Kidney (tissue), 14 donors: ENCODE measurements around the gene ESR2. TPM values are rescaled to one million over a fixed set of nuclear protein-coding genes. Genes with fewer than 3 reads are reported as not detected.

Experiments used
- DNase-seq, 5 donors: peaks; one replicate each; pipeline ENCODE4 v3.0.0-alpha.2; 2013 to 2020
- FAIRE-seq: peaks from 2 replicates; lab custom pipeline; 2012; peaks lifted over from hg19 to GRCh38; lab: Jason Lieb, UNC
- H3K27ac ChIP-seq, 2 donors: one replicate each; pipeline ENCODE4 v1.7.0; 2013; ENCODE audit warnings: low read depth in 2 of 2, low read length in 2 of 2, inconsistent platforms in 1 of 2
- H3K27me3 ChIP-seq: one replicate; pipeline ENCODE4 v1.7.1; 2013; ENCODE audit warnings: low read length, inconsistent platforms; ENCODE audit not compliant: control insufficient read depth, insufficient read depth
- H3K36me3 ChIP-seq, 3 donors: one replicate each; pipeline versions ENCODE4 v1.7.0 to v1.7.1; 2013; ENCODE audit warnings: low read length in 3 of 3, control low read depth in 1 of 3, inconsistent platforms in 1 of 3; ENCODE audit not compliant: insufficient read depth in 3 of 3, control insufficient read depth in 2 of 3
- H3K4me1 ChIP-seq, 3 donors: one replicate each; pipeline versions ENCODE4 v1.7.0 to v1.7.1; 2013; ENCODE audit warnings: low read length in 3 of 3, inconsistent platforms in 1 of 3, low read depth in 1 of 3; ENCODE audit not compliant: control insufficient read depth in 2 of 3, insufficient read depth in 2 of 3
- H3K4me3 ChIP-seq, 3 donors: one replicate each; pipeline versions ENCODE4 v1.7.0 to v1.8.1; 2013; ENCODE audit warnings: low read length in 3 of 3, control low read depth in 1 of 3, inconsistent platforms in 1 of 3
- H3K9ac ChIP-seq, 3 donors: one replicate each; pipeline versions ENCODE4 v1.7.0 to v1.7.1; 2013; ENCODE audit warnings: low read length in 3 of 3, control low read depth in 1 of 3, inconsistent platforms in 1 of 3
- H3K9me3 ChIP-seq, 3 donors: one replicate each; pipeline versions ENCODE4 v1.7.0 to v1.7.1; 2013; ENCODE audit warnings: low read length in 3 of 3, control low read depth in 1 of 3, inconsistent platforms in 1 of 3; ENCODE audit not compliant: control insufficient read depth in 2 of 3, insufficient read depth in 1 of 3
- intact Hi-C: fragments of 100-400 bp; cut with DNase I; formaldehyde crosslinking; loops from one replicate; pipeline ENCODE4 v1.11.1; 2022
- polyA plus RNA-seq: library from polyadenylated mRNA; stranded (reverse); fragments of 350-450 nt; fragmentation: Illumina TruSeq; extraction: RNeasy Lipid Tissue Mini Kit (QIAGEN cat#74804); gene quantifications from one replicate; pipeline ENCODE4 v1.2.3, GENCODE V29; 2014; ENCODE audit warnings: low read depth, low replicate concordance; ENCODE audit not compliant: insufficient read depth
- total RNA-seq: library from RNA; stranded (reverse); fragmentation: NEBNext Ultra II Directional; extraction: Animal tissue kit (Norgen Biotek cat#: 25700); gene quantifications from one replicate; pipeline ENCODE4 v1.2.1, GENCODE V29; 2021
- TF ChIP-seq, protein P1 (sequence below): IDR thresholded peaks from 3 replicates; pipeline ENCODE4 v1.5.1; 2012; ENCODE audit warnings: mild to moderate bottlenecking, moderate library complexity, borderline replicate concordance; ENCODE audit not compliant: insufficient read depth; ENCODE audit errors: extremely low read depth
- donor health status: control.
- donor health status: control.
- donor health status: control.
- donor health status: control.
- donor health status: control.
- donor health status: DM: yes; HTN: yes; CAD: no.
- donor health status: Normal renal cell carcinoma (clear cell type).

ESR2 gene
- total and polyA plus RNA-seq, 2 donors from 2014 or later, result 2.5 TPM; not detected in 1

GRCh38 chr14:64112867-64113678, 181.1 kb downstream of the ESR2 start:
- H3K27ac ChIP-seq, result peak overlapping the region; percentile 66 to 71
- H3K9me3 ChIP-seq, result no peaks in the 10 kb centered on the region
- DNase-seq (peak in 2 of 5 donors; percentile 35 to 75), FAIRE-seq (no peak)
- intact Hi-C loops, result no loop called here
- H3K4me3 ChIP-seq, result peak overlapping the region in 2 of 3 donors; percentile 21 to 41
- peaks cover 0 to 35% (median 23%) of the 10 kb centered on the region in 3 donors for H3K36me3 ChIP-seq
- H3K27me3 ChIP-seq, result no peaks in the 10 kb centered on the region
- peak overlapping the region in 1 of 3 donors; percentile 3 for H3K9ac ChIP-seq
- peaks cover 0 to 15% (median 8%) of the 10 kb centered on the region in 3 donors for H3K4me1 ChIP-seq
- TF ChIP-seq, protein P1, sequence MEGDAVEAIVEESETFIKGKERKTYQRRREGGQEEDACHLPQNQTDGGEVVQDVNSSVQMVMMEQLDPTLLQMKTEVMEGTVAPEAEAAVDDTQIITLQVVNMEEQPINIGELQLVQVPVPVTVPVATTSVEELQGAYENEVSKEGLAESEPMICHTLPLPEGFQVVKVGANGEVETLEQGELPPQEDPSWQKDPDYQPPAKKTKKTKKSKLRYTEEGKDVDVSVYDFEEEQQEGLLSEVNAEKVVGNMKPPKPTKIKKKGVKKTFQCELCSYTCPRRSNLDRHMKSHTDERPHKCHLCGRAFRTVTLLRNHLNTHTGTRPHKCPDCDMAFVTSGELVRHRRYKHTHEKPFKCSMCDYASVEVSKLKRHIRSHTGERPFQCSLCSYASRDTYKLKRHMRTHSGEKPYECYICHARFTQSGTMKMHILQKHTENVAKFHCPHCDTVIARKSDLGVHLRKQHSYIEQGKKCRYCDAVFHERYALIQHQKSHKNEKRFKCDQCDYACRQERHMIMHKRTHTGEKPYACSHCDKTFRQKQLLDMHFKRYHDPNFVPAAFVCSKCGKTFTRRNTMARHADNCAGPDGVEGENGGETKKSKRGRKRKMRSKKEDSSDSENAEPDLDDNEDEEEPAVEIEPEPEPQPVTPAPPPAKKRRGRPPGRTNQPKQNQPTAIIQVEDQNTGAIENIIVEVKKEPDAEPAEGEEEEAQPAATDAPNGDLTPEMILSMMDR, result no peak

GRCh38 chr14:64110802-64111201, 183.4 kb downstream of the ESR2 start:
- TF ChIP-seq, protein P1, result no peak
- FAIRE-seq (no peak), DNase-seq (no peak)
- Histone ChIP-seq H3K36me3 (peaks cover 4 to 39% (median 23%) of the 10 kb centered on the region in 3 donors), H3K9ac (no peak overlapping the region), H3K27ac (peak overlapping the region in 1 of 2 donors; percentile 9), H3K4me3 (no peak overlapping the region), H3K4me1 (peaks cover 0 to 15% (median 8%) of the 10 kb centered on the region in 3 donors), H3K27me3 (no peaks in the 10 kb centered on the region), H3K9me3 (no peaks in the 10 kb centered on the region)
- intact Hi-C loops, result no loop called here

- TF ChIP-seq, protein P1, result no peak
- H3K36me3 ChIP-seq, result peaks cover 4 to 34% (median 21%) of the 10 kb centered on the region in 3 donors
- H3K27ac ChIP-seq, result no peak overlapping the region
- no peaks in the 10 kb centered on the region for H3K9me3 ChIP-seq
- intact Hi-C loops, result no loop called here
- no peaks in the 10 kb centered on the region for H3K27me3 ChIP-seq
- no peak for FAIRE-seq
- no peak for DNase-seq
- peaks cover 0 to 15% (median 6%) of the 10 kb centered on the region in 3 donors for H3K4me1 ChIP-seq
- H3K4me3 ChIP-seq, result no peak overlapping the region
- no peak overlapping the region for H3K9ac ChIP-seq
Measured at GRCh38 chr14:64109819-64110554, 184.2 kb downstream of the ESR2 start.
